Measurements from ENCODE around the gene ARVCF. TPM values are rescaled to one million over a fixed set of nuclear protein-coding genes. Genes with fewer than 3 reads are reported as not detected.

Gene ARVCF
- total and polyA plus RNA-seq, 5 donors, result 11.1 to 27.4 (median 20.0) TPM

DNA sequence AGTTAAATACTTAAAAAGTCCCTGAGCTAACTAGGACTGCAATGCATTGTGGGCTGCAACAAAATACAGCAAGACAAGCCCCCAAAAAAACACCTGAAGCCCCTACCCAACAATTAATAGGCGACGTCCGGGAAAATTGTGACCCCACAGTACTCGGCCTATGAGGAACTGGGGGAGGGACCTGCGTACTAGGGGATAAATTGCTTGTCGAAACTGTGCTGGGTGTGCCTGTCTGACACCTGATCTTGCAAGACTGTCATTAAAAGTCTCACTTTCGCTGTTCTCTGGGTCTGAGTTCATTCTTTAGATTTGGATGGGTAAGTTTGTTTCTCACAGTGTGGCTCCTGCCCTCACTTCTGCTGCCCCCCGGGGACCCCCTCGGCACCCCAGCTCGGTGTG, 19.5 kb upstream of the ARVCF start:
- H3K4me1 ChIP-seq (ENCODE audit: control insufficient read depth, insufficient read depth, low read length), result peaks cover 13% of the 10 kb centered on the region
- 93% methylated on average over 10 of the region's 10 CpGs for WGBS
- intact Hi-C loops (cut with DNase I), result no loop called here
- no peaks in the 10 kb centered on the region for H3K9me3 ChIP-seq (ENCODE audit: control insufficient read depth, low read length)
- ATAC-seq (no peak), DNase-seq (no peak)
- H3K27me3 ChIP-seq (ENCODE audit: control insufficient read depth, insufficient read depth), result no peaks in the 10 kb centered on the region
- H3K27ac ChIP-seq (ENCODE audit: low read length), result no peak overlapping the region
- H3K4me3 ChIP-seq (ENCODE audit: low read length), result no peak overlapping the region

DNA sequence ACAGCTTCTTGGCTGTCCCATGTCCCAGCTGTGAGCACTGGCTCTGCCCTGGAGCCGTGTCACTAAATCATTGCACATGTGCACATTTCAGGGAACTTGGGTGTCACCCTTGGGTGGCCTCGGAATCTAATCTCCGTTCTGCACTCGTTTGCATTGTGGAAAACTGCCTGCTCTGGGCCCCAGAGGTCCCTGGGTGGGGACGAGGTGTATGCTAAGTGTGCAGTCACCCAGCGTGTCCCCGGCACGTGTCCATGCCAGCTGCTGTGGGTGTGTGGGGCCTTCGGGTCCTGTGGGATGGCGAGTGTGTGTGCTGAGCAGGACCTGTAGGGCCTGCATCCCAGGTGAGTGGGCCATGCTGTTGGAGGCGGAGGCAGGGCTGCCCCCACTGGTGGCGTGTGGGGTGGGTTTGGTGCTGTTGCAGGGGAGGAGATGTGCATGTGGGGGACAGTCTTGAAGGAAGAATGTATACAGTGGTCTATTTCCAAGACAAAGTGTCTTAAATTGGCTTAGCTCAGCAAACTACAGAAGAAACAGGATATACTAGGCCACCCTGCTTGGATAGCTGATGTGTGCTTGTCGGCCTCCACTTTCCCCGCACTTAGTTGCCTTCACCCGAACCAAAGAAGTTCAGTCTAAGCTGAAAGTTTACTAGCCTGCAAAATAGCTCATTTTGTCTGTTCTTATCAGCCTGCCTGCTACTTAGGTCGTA, 18.9 kb upstream of the ARVCF start:
- no peak overlapping the region for H3K4me3 ChIP-seq (ENCODE audit: low read length)
- DNase-seq, result no peak
- WGBS, result 85% methylated on average over 16 of the region's 16 CpGs
- no peak overlapping the region for H3K27ac ChIP-seq (ENCODE audit: low read length)
- H3K4me1 ChIP-seq (ENCODE audit: control insufficient read depth, insufficient read depth, low read length), result peaks cover 13% of the 10 kb centered on the region
- no peak for ATAC-seq
- no peaks in the 10 kb centered on the region for H3K27me3 ChIP-seq (ENCODE audit: control insufficient read depth, insufficient read depth)
- H3K9me3 ChIP-seq (ENCODE audit: control insufficient read depth, low read length), result no peaks in the 10 kb centered on the region
- intact Hi-C loops (cut with DNase I), result no loop called here

DNA sequence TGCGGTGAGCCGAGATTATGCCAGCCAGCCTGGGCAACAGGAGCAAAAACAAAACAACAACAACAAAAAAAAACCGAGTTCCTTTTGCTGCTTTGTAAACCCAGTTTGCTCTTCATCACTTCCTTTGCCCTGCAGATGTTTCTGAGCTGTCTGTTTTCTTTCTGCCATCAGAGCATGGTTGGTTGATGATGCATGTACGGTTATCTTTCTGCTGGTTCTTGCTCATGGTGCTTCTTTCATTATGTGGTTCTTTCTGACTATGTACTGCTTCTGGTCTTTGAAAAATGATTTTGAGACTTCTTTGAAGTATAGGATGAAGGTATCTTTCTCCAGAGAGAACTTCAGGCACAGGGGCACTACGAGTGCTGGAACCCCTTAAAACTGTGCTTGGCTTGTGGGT, 17.5 kb upstream of the ARVCF start:
- Histone ChIP-seq H3K27ac (ENCODE audit: low read length) (no peak overlapping the region), H3K27me3 (ENCODE audit: control insufficient read depth, insufficient read depth) (no peaks in the 10 kb centered on the region), H3K9me3 (ENCODE audit: control insufficient read depth, low read length) (no peaks in the 10 kb centered on the region), H3K4me3 (ENCODE audit: low read length) (no peak overlapping the region), H3K4me1 (ENCODE audit: control insufficient read depth, insufficient read depth, low read length) (peaks cover 20% of the 10 kb centered on the region)
- peak in 1 of 3 donors; percentile 21 for DNase-seq
- no peak for ATAC-seq
- intact Hi-C loops (cut with DNase I), result no loop called here
- 86% methylated on average over 5 of the region's 5 CpGs for WGBS

DNA sequence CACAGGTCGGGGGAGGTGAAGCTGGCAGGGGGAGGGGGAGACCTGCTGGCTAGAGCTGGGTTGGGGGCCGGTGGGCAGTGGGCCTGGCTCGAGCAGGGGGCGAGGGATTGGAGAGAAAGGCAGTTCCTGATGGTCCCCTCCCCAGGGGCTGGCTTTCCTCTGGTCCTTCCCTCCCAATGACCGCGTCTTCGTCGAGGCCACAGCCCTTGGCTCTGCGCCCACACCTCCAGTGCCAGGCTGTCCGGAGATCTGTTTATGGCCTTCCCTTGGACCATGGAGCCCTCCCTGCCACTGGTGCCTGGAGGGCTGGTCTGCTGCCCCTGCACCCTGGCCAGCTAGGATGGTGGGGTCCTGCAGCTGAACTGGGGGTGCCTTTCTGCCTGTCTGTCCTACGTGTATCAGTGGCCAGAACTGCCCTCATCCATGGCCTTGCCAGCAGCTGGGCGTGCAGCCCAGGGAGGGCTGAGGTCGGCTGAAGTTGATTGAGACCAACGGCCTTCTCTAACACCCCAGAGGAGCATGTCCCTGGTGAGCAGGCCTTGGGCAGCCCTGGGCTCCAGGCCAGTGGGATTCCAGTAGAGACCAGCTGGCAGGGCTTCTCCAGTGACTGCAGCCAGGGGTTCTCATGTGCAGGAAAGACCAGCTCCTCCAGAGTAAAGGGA, 16.6 kb upstream of the ARVCF start:
- H3K4me1 ChIP-seq (ENCODE audit: control insufficient read depth, insufficient read depth, low read length), result peaks cover 28% of the 10 kb centered on the region
- DNase-seq, result peak; percentile 49 to 82 (median 79)
- H3K9me3 ChIP-seq (ENCODE audit: control insufficient read depth, low read length), result no peaks in the 10 kb centered on the region
- peak overlapping the region; percentile 40 for H3K27ac ChIP-seq (ENCODE audit: low read length)
- 53% methylated on average over 14 of the region's 14 CpGs for WGBS
- intact Hi-C loops (cut with DNase I), result no loop called here
- no peaks in the 10 kb centered on the region for H3K27me3 ChIP-seq (ENCODE audit: control insufficient read depth, insufficient read depth)
- peak; percentile 46 to 49 for ATAC-seq
- no peak overlapping the region for H3K4me3 ChIP-seq (ENCODE audit: low read length)

DNA sequence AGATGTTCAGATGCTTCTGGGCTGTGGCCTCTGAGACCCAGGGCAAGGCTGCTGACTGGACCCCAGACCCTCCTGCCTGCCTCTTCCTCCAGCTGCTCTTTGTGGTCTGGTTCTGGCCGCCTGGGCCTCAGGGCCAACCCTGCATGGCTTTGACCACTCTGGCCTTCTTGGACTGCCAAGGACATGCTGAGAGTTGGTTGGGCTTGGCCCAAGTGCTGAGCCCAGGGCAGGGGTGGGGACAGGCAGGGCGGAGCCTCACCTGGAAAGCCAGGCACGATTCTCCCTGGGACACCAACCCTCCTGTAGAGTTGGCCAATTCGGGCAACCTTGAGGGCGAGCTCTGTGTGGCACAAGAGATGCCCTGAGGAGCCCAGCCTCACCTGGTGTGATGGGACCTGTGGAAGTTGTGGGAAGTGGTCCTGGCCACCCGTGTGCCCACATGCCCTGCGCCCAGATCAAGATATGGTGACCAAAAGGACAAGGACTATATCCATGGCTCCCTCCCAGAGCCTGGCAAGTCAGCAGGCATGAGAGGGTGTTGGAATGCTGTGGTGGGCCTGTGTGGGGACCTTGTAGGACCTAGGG, 15.9 kb upstream of the ARVCF start:
- H3K27me3 ChIP-seq (ENCODE audit: control insufficient read depth, insufficient read depth), result no peaks in the 10 kb centered on the region
- peak; percentile 6 to 8 for ATAC-seq
- H3K4me1 ChIP-seq (ENCODE audit: control insufficient read depth, insufficient read depth, low read length), result peaks cover 28% of the 10 kb centered on the region
- H3K9me3 ChIP-seq (ENCODE audit: control insufficient read depth, low read length), result no peaks in the 10 kb centered on the region
- 90% methylated on average over 7 of the region's 7 CpGs for WGBS
- H3K27ac ChIP-seq (ENCODE audit: low read length), result no peak overlapping the region
- intact Hi-C loops (cut with DNase I), result no loop called here
- H3K4me3 ChIP-seq (ENCODE audit: low read length), result no peak overlapping the region
- DNase-seq, result no peak

DNA sequence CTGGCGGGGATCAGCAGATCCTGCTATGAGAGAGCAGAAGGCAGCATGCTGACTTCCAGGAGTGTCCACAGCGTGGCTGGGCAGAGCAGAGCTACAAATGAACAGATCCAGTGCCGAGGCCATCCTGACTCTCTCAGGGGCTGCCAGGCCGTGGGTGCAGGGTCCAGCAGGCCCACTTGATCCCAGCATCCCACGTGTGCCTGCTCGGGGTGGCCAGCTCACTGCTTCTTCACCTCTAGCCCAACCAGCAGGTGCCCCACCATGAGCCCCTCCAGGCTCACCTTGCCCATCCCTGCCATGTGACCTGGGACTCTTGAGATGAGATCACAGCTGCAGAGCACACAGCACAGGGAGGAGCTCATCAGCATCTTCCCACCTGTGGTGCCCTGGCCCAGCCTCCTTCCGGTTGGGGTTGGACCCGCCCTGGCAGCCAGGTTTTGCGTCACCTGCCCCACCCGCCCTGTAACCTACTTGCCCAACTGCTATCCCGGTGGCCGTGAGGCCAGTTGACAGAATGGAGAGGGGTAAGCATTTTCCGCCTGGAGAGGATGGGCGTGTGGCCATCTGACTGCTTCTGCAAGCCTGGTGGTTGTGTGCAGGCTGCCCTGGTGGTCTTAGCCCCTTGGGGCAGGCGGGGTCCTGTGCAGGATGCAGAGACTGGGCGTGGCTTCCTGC, 15.2 kb upstream of the ARVCF start:
- Histone ChIP-seq H3K4me3 (ENCODE audit: low read length) (no peak overlapping the region), H3K27me3 (ENCODE audit: control insufficient read depth, insufficient read depth) (no peaks in the 10 kb centered on the region), H3K9me3 (ENCODE audit: control insufficient read depth, low read length) (no peaks in the 10 kb centered on the region), H3K27ac (ENCODE audit: low read length) (no peak overlapping the region), H3K4me1 (ENCODE audit: control insufficient read depth, insufficient read depth, low read length) (peaks cover 29% of the 10 kb centered on the region)
- ATAC-seq (no peak), DNase-seq (no peak)
- intact Hi-C loops (cut with DNase I), result no loop called here
- WGBS, result 87% methylated on average over 16 of the region's 16 CpGs

DNA sequence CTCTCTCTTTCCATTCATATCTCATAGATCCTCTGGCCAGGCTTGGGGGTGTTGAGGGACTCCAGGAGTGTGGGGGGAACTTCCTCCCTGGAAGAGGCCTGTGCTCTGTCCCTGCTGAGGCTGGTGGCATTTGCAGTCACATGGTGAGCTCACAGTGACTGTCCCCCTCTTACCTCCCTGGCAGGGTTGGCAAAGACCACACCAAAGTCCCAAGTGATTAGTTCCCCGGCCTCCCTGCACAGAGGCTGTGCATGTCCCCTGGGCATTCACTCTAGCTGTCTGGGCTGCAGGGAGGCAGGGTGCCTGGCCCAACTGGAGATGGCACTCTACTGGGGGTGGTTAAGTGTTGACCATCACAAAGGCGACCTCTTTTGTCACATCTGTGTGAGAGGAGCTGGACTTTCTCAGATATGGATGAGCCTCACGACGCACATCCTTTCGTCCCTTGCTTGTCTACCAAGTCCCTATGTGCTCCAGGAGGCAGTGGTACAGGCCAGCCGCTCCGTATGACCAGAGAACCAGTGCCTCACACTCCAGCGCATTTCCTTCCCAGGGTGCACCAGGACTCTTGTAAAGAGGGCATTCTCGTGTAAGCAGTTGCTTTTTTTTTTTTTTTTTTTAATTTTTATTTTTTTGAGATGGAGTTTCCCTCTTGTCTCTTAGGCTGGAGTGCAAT, 13.1 kb upstream of the ARVCF start:
- Histone ChIP-seq H3K27ac (ENCODE audit: low read length) (peak overlapping the region; percentile 57), H3K9me3 (ENCODE audit: control insufficient read depth, low read length) (no peaks in the 10 kb centered on the region), H3K4me3 (ENCODE audit: low read length) (no peak overlapping the region), H3K27me3 (ENCODE audit: control insufficient read depth, insufficient read depth) (no peaks in the 10 kb centered on the region), H3K4me1 (ENCODE audit: control insufficient read depth, insufficient read depth, low read length) (peaks cover 26% of the 10 kb centered on the region)
- 82% methylated on average over 9 of the region's 9 CpGs for WGBS
- ATAC-seq (peak; percentile 15 to 37), DNase-seq (peak in 1 of 3 donors; percentile 51)
- intact Hi-C loops (cut with DNase I), result loop anchor here in 1 of 4 donors (5.0 kb wide), 1 partner anchor 53 kb away; the partner anchor contains the start of gene DGCR8

DNA sequence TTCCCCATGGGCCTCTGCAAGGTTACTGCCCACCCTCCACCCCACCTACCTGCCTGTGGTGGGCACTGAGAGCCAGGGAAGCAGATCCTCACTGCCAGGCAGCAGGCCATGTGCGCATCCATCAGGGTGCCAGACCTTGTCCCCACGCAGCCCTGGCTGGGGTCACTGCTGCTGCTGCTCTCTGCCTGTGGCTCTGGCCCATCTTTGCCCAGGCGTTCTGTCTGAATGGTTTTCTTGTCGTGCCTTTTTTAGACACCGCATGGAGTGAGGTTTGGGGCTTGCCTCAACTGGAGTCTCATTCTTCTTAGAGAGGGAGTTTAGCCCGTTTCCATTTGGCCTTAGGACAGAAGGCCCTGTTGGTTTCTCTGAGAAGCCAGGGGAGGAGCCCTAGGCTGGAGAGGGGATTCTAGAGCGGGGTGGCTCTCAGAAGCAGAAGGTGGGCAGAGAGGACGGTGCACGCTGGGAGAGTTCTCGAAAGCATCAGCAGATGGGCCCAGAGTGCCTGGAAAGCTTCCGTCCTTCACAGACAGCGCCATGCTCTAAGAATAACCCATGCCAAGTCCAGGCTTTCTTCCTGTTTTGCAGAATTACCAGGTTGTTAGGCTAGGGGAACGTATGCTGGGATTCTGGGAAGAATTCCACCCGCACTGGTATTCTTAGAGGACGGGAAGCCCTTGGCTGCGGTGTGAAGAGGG, 12.4 kb upstream of the ARVCF start:
- DNase-seq, result peak in 2 of 3 donors; percentile 7 to 9
- H3K27ac ChIP-seq (ENCODE audit: low read length), result peak overlapping the region; percentile 57

DNA sequence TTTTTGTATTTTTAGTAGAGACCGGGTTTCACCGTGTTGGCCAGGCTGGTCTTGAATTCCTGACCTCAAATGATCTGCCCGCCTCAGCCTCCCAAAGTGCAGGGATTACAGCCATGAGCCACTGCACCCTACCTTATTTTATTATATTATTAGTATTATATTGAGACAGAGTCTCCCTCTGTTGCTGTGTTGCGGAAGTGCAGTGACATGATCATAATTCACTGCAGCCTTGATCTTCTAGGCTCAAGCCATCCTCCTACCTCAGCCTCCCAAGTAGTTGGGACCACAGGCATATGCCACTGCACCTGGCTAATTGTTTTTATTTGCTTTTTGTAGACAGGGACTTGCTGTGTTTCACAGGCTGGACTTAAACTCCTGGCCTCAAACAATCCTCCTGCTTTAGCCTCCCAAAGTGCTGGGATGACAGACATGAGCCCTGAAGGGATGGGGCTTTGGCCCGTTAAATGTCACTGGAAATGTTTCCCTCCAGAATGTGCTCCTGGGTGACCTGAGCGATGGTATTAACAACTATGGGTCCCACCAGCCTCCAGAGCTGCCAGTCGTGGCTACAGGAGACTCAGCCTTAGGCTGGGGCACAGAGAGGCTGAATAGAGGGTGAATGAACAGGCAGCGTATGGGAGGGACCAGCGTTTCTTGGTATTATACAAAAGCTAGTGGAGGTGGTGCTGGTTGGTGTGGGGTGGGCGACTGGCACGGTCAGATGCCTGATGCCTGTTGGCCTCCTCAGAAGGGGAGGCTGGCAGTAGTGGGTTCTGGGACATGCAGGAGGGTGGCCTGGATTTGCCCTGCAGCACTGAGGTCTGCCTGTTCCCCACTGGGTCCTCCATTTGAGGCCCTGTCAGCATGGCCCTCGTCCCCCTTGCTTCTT, 11.6 kb upstream of the ARVCF start:
- no peak overlapping the region for H3K4me3 ChIP-seq (ENCODE audit: low read length)
- H3K4me1 ChIP-seq (ENCODE audit: control insufficient read depth, insufficient read depth, low read length), result peaks cover 25% of the 10 kb centered on the region
- H3K27me3 ChIP-seq (ENCODE audit: control insufficient read depth, insufficient read depth), result no peaks in the 10 kb centered on the region
- ATAC-seq (no peak), DNase-seq (peak in 2 of 3 donors; percentile 14 to 23)
- H3K9me3 ChIP-seq (ENCODE audit: control insufficient read depth, low read length), result no peaks in the 10 kb centered on the region
- 87% methylated on average over 12 of the region's 12 CpGs for WGBS
- intact Hi-C loops (cut with DNase I), result loop anchor here in 1 of 4 donors (5.0 kb wide), 1 partner anchor 54 kb away; the partner anchor contains the start of gene DGCR8
- H3K27ac ChIP-seq (ENCODE audit: low read length), result no peak overlapping the region

More for the DNA sequence above, 12.4 kb upstream of the ARVCF start:
- H3K4me3 ChIP-seq (ENCODE audit: low read length), result no peak overlapping the region
- intact Hi-C loops (cut with DNase I), result loop anchor here in 1 of 4 donors (5.0 kb wide), 1 partner anchor 53 kb away; the partner anchor contains the start of gene DGCR8
- no peaks in the 10 kb centered on the region for H3K9me3 ChIP-seq (ENCODE audit: control insufficient read depth, low read length)
- peak in 1 of 2 donors; percentile 1 for ATAC-seq
- peaks cover 24% of the 10 kb centered on the region for H3K4me1 ChIP-seq (ENCODE audit: control insufficient read depth, insufficient read depth, low read length)
- 61% methylated on average over 16 of the region's 16 CpGs for WGBS
- H3K27me3 ChIP-seq (ENCODE audit: control insufficient read depth, insufficient read depth), result no peaks in the 10 kb centered on the region
